GM12872 (cell line): ENCODE results near the gene PCDHGC5.

Experiments used
- CTCF ChIP-seq: IDR thresholded peaks from 3 replicates; pipeline ENCODE4 v1.5.1; 2011; ENCODE audit warnings: low read depth, mild to moderate bottlenecking, low read length, moderate library complexity; ENCODE audit not compliant: insufficient read depth

PCDHGC5 gene

GRCh38 chr5:141514330-141515133 is 25.7 kb downstream of the PCDHGC5 start:
- TF ChIP-seq CTCF = no peak

- no peak for TF ChIP-seq CTCF
Observed at GRCh38 chr5:141515141-141515540, 26.3 kb downstream of the PCDHGC5 start.

GRCh38 chr5:141515946-141516671 is 27.2 kb downstream of the PCDHGC5 start:
- no peak for TF ChIP-seq CTCF

- no peak for TF ChIP-seq CTCF
Observed at GRCh38 chr5:141516672-141517025, 27.8 kb downstream of the PCDHGC5 start.

GRCh38 chr5:141517312-141517711 is 28.4 kb downstream of the PCDHGC5 start:
- no peak for TF ChIP-seq CTCF

- TF ChIP-seq CTCF = no peak
Observed at GRCh38 chr5:141517880-141518617, 29.2 kb downstream of the PCDHGC5 start.

GRCh38 chr5:141518618-141519015 is 29.7 kb downstream of the PCDHGC5 start:
- no peak for TF ChIP-seq CTCF
